Measurements from ENCODE around the gene TMED10. TPM values are rescaled to one million over a fixed set of nuclear protein-coding genes. Genes with fewer than 3 reads are reported as not detected.
"Not testable (repeated sequence)": the region's sequence is repeated elsewhere in the genome, so short reads cannot be mapped to it uniquely, and the experiment has no call there.

Gene TMED10
- total and polyA plus RNA-seq, 11 donors: 56.4 to 398 (median 275) TPM

GRCh38 chr14:75155169-75155568, 21.2 kb downstream of the TMED10 start:
- H3K9me3 ChIP-seq: no peaks in the 10 kb centered on the region
- DNase-seq: no peak
- ATAC-seq: no peak
- no peak overlapping the region for H3K27ac ChIP-seq
- H3K4me1 ChIP-seq: peaks cover 0 to 47% (median 9%) of the 10 kb centered on the region in 12 donors
- 91 to 95% (median 93%) methylated on average over 3 of the region's 3 CpGs for WGBS, 4 donors
- peaks cover 0 to 22% (median 18%) of the 10 kb centered on the region in 9 donors for H3K36me3 ChIP-seq
- H3K27me3 ChIP-seq: no peaks in the 10 kb centered on the region
- H3K4me3 ChIP-seq: no peak overlapping the region
- TF ChIP-seq POLR2A (IDR thresholded peaks at IDR 0.05): no peak
- TF ChIP-seq CTCF (IDR thresholded peaks at IDR 0.05): no peak
- intact Hi-C loops (cut with DNase I): no loop called here

- no peak for ATAC-seq
- WGBS, 4 donors: 73 to 89% (median 80%) methylated on average over 1 of the region's 1 CpG
- intact Hi-C loops (cut with DNase I): no loop called here
Measured at GRCh38 chr14:75153295-75153694, 23.1 kb downstream of the TMED10 start.

GRCh38 chr14:75151851-75152250, 24.6 kb downstream of the TMED10 start:
- TF ChIP-seq POLR2A (IDR thresholded peaks at IDR 0.05): no peak
- TF ChIP-seq CTCF (IDR thresholded peaks at IDR 0.05): no peak
- DNase-seq (no peak), ATAC-seq (no peak)
- H3K9me3 ChIP-seq: no peaks in the 10 kb centered on the region
- peaks cover 0 to 33% (median 22%) of the 10 kb centered on the region in 9 donors for H3K36me3 ChIP-seq
- 91 to 98% (median 92%) methylated on average over 1 of the region's 1 CpG for WGBS, 4 donors
- H3K27ac ChIP-seq: peak overlapping the region in 1 of 12 donors; percentile 32
- H3K4me1 ChIP-seq: peaks cover 3 to 53% (median 17%) of the 10 kb centered on the region in 12 donors
- no peaks in the 10 kb centered on the region for H3K27me3 ChIP-seq
- intact Hi-C loops (cut with DNase I): no loop called here
- H3K4me3 ChIP-seq: no peak overlapping the region

More at GRCh38 chr14:75153295-75153694, 23.1 kb downstream of the TMED10 start:
- Histone ChIP-seq H3K9me3 (no peaks in the 10 kb centered on the region), H3K27ac (no peak overlapping the region), H3K36me3 (peaks cover 0 to 32% (median 22%) of the 10 kb centered on the region in 9 donors), H3K27me3 (no peaks in the 10 kb centered on the region), H3K4me1 (peaks cover 0 to 49% (median 4%) of the 10 kb centered on the region in 12 donors), H3K4me3 (no peak overlapping the region)
- no peak for DNase-seq
- no peak for TF ChIP-seq CTCF (IDR thresholded peaks at IDR 0.05)
- no peak for TF ChIP-seq POLR2A (IDR thresholded peaks at IDR 0.05)

- H3K4me3 ChIP-seq; H3K9me3 ChIP-seq; DNase-seq; intact Hi-C loops (cut with DNase I); H3K27me3 ChIP-seq; ATAC-seq: not testable (repeated sequence)
- WGBS, 4 donors: 78 to 92% (median 87%) methylated on average over 6 of the region's 6 CpGs
- Histone ChIP-seq H3K27ac (peak overlapping the region in 1 of 12 donors; percentile 32), H3K36me3 (peaks cover 0 to 40% (median 23%) of the 10 kb centered on the region in 9 donors), H3K4me1 (peaks cover 3 to 65% (median 27%) of the 10 kb centered on the region in 12 donors)
Measured at GRCh38 chr14:75150637-75151036, 25.8 kb downstream of the TMED10 start.

GRCh38 chr14:75150150-75150549, 26.3 kb downstream of the TMED10 start:
- TF ChIP-seq CTCF (IDR thresholded peaks at IDR 0.05) (no peak), POLR2A (IDR thresholded peaks at IDR 0.05) (no peak)
- H3K9me3 ChIP-seq: no peaks in the 10 kb centered on the region
- H3K36me3 ChIP-seq: peaks cover 0 to 40% (median 28%) of the 10 kb centered on the region in 9 donors
- no peak for ATAC-seq
- peak overlapping the region in 3 of 12 donors; percentile 2 to 86 (median 6) for H3K27ac ChIP-seq
- intact Hi-C loops (cut with DNase I): no loop called here
- 77 to 88% (median 82%) methylated on average over 2 of the region's 2 CpGs for WGBS, 4 donors
- DNase-seq: no peak
- no peaks in the 10 kb centered on the region for H3K27me3 ChIP-seq
- H3K4me1 ChIP-seq: peaks cover 3 to 67% (median 28%) of the 10 kb centered on the region in 12 donors
- no peak overlapping the region for H3K4me3 ChIP-seq
